SK-N-SH treated with all-trans-retinoic acid at 6 μM for 48 hours (cell line): ENCODE results near the gene NR2E3.

Source experiments
- ATAC-seq: fragments of 200-7000 bp; cut with Tn5 transposase; 3 replicates; pipeline ENCODE4 v1.9.1; 2020; ENCODE audit warnings: mild to moderate bottlenecking, moderate library complexity
- ARNTL ChIP-seq: fragments of 450-650 bp; formaldehyde crosslinking; IDR thresholded peaks from 2 replicates; pipeline ENCODE4 v1.5.0; 2020; ENCODE audit warnings: low read depth, mild to moderate bottlenecking, moderate library complexity, borderline replicate concordance
- CSDC2 ChIP-seq: fragments of 250-450 bp; sonication (Bioruptor Pico); IDR thresholded peaks from 2 replicates; pipeline ENCODE4 v1.5.0; 2020; ENCODE audit warnings: mild to moderate bottlenecking, moderate library complexity
- ESRRG ChIP-seq: fragments of 250-450 bp; sonication (Bioruptor Pico); IDR thresholded peaks from 2 replicates; pipeline ENCODE4 v1.6.1; 2021; ENCODE audit warnings: mild to moderate bottlenecking
- GLIS3 ChIP-seq: fragments of 250-450 bp; sonication (Bioruptor Pico); IDR thresholded peaks from 2 replicates; pipeline ENCODE4 v1.5.0; 2020; ENCODE audit warnings: mild to moderate bottlenecking, moderate library complexity
- ISL1 ChIP-seq: fragments of 250-450 bp; sonication (Bioruptor Pico); IDR thresholded peaks from 2 replicates; pipeline ENCODE4 v2.1.2; 2022; ENCODE audit warnings: mild to moderate bottlenecking, moderate library complexity
- OSR1 ChIP-seq: fragments of 250-450 bp; sonication (Bioruptor Pico); IDR thresholded peaks from 2 replicates; pipeline ENCODE4 v1.8.0; 2022; ENCODE audit warnings: moderate library complexity, mild to moderate bottlenecking, inconsistent platforms
- PPARA ChIP-seq: fragments of 250-450 bp; sonication (Bioruptor Pico); IDR thresholded peaks from 2 replicates; pipeline ENCODE4 v1.5.0; 2020; ENCODE audit warnings: mild to moderate bottlenecking, borderline replicate concordance
- RARB ChIP-seq: fragments of 250-450 bp; sonication (Bioruptor Pico); IDR thresholded peaks from 2 replicates; pipeline ENCODE4 v1.8.0; 2021; ENCODE audit warnings: mild to moderate bottlenecking, moderate library complexity
- SNAI2 ChIP-seq: fragments of 250-450 bp; sonication (Bioruptor Pico); IDR thresholded peaks from 2 replicates; pipeline ENCODE4 v1.5.0; 2020; ENCODE audit warnings: mild to moderate bottlenecking, moderate library complexity
- TCF4 ChIP-seq: fragments of 250-450 bp; sonication (Bioruptor Pico); IDR thresholded peaks from 2 replicates; pipeline ENCODE4 v1.8.0; 2021; ENCODE audit warnings: mild to moderate bottlenecking, moderate library complexity, borderline replicate concordance
- TOX ChIP-seq: fragments of 250-450 bp; sonication (Bioruptor Pico); IDR thresholded peaks from 2 replicates; pipeline ENCODE4 v1.8.0; 2021; ENCODE audit warnings: mild to moderate bottlenecking, moderate library complexity, borderline replicate concordance
- ZC3H10 ChIP-seq: fragments of 250-450 bp; sonication (Bioruptor Pico); IDR thresholded peaks from 2 replicates; pipeline ENCODE4 v1.5.1; 2021; ENCODE audit warnings: mild to moderate bottlenecking, moderate library complexity
- ZFP3 ChIP-seq: fragments of 250-450 bp; sonication (Bioruptor Pico); IDR thresholded peaks from 2 replicates; pipeline ENCODE4 v1.5.0; 2020; ENCODE audit warnings: mild to moderate bottlenecking, moderate library complexity
- ZFP30 ChIP-seq: fragments of 450-650 bp; formaldehyde crosslinking; IDR thresholded peaks from 2 replicates; pipeline ENCODE4 v1.5.0; 2022; ENCODE audit warnings: mild to moderate bottlenecking, moderate library complexity
- ZNF70 ChIP-seq: fragments of 450-650 bp; formaldehyde crosslinking; IDR thresholded peaks from 2 replicates; pipeline ENCODE4 v1.5.0; 2020; ENCODE audit warnings: mild to moderate bottlenecking, moderate library complexity
- ZNF8 ChIP-seq: fragments of 450-650 bp; formaldehyde crosslinking; IDR thresholded peaks from 2 replicates; pipeline ENCODE4 v1.5.0; 2020; ENCODE audit warnings: mild to moderate bottlenecking, moderate library complexity
- TF ChIP-seq, protein P1 (sequence below): fragments of 250-450 bp; sonication (Bioruptor Pico); IDR thresholded peaks from 2 replicates; pipeline ENCODE4 v1.8.0; 2021; ENCODE audit warnings: low read depth, mild to moderate bottlenecking, moderate library complexity, borderline replicate concordance
- TF ChIP-seq, protein P2 (sequence below): fragments of 250-450 bp; sonication (Bioruptor Pico); IDR thresholded peaks from 2 replicates; pipeline ENCODE4 v1.5.1; 2020; ENCODE audit warnings: low read depth, mild to moderate bottlenecking, moderate library complexity
- TF ChIP-seq, protein P3 (sequence below): fragments of 250-450 bp; sonication (Bioruptor Pico); IDR thresholded peaks from 2 replicates; pipeline ENCODE4 v1.5.0; 2020; ENCODE audit warnings: mild to moderate bottlenecking, moderate library complexity
- TF ChIP-seq, protein P4 (sequence below): fragments of 250-450 bp; sonication (Bioruptor Pico); IDR thresholded peaks from 2 replicates; pipeline ENCODE4 v1.8.0; 2020; ENCODE audit warnings: mild to moderate bottlenecking, moderate library complexity, borderline replicate concordance

Gene NR2E3

DNA sequence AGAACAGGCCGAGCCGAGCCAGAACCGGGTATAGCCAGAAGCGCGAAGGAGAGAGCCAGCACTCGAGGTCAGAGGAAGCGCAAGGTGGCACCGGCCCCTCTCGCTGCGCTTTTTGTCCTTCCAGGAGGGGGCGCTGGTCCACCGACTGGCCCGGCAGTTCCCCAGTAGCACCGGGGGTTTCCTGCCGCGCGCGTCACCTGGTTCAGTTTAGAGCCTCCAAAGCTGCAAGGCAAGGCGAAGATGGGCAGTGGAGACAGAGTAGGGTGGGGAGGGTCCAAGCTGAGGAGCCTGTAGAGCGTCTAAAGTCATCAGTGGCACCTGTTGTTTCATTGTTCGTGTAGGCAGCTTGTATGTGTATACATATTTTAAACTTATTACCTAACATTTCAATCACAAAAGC, 7.6 kb upstream of the NR2E3 start:
- TF ChIP-seq SNAI2: no peak
- TF ChIP-seq, protein P1, sequence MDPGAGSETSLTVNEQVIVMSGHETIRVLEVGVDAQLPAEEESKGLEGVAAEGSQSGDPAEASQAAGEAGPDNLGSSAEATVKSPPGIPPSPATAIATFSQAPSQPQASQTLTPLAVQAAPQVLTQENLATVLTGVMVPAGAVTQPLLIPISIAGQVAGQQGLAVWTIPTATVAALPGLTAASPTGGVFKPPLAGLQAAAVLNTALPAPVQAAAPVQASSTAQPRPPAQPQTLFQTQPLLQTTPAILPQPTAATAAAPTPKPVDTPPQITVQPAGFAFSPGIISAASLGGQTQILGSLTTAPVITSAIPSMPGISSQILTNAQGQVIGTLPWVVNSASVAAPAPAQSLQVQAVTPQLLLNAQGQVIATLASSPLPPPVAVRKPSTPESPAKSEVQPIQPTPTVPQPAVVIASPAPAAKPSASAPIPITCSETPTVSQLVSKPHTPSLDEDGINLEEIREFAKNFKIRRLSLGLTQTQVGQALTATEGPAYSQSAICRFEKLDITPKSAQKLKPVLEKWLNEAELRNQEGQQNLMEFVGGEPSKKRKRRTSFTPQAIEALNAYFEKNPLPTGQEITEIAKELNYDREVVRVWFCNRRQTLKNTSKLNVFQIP: no peak
- TF ChIP-seq ZFP3 (CRISPR knock-in tag): no peak
- TF ChIP-seq, protein P2, sequence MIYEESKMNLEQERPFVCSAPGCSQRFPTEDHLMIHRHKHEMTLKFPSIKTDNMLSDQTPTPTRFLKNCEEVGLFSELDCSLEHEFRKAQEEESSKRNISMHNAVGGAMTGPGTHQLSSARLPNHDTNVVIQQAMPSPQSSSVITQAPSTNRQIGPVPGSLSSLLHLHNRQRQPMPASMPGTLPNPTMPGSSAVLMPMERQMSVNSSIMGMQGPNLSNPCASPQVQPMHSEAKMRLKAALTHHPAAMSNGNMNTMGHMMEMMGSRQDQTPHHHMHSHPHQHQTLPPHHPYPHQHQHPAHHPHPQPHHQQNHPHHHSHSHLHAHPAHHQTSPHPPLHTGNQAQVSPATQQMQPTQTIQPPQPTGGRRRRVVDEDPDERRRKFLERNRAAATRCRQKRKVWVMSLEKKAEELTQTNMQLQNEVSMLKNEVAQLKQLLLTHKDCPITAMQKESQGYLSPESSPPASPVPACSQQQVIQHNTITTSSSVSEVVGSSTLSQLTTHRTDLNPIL (CRISPR knock-in tag): no peak
- no peak for TF ChIP-seq CSDC2
- TF ChIP-seq TOX (CRISPR knock-in tag): no peak
- no peak for TF ChIP-seq ZFP30 (CRISPR knock-in tag)
- TF ChIP-seq RARB (CRISPR knock-in tag): no peak
- ATAC-seq: no peak

DNA sequence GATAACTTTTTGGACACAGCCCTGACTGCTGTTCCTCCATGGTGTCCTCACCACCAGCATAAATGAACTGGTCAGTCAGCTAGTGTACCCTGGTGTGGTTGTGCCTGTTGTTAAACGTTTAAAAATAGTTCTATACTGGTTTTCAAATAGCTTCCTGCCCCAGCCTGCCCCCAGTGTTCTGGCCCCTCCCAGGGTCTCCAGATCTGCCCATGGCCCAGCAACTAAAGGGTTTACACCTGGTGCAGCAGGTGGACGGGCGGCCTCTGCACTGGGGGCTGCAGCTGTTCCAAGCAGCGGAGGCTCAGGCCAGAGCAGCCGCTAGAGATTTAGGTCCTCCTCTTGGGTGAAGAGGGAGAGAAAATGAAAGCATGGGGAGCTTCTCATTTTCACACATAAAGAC, 6.1 kb upstream of the NR2E3 start:
- TF ChIP-seq CSDC2 (no peak), ZNF70 (CRISPR knock-in tag) (no peak), RARB (CRISPR knock-in tag) (no peak), PPARA (no peak), GLIS3 (no peak), OSR1 (CRISPR knock-in tag) (no peak), ZC3H10 (CRISPR knock-in tag) (no peak), TCF4 (CRISPR knock-in tag) (no peak), ZFP30 (CRISPR knock-in tag) (no peak), ZNF8 (CRISPR knock-in tag) (no peak), ISL1 (CRISPR knock-in tag) (no peak), ARNTL (no peak), TOX (CRISPR knock-in tag) (no peak)
- TF ChIP-seq, protein P3, sequence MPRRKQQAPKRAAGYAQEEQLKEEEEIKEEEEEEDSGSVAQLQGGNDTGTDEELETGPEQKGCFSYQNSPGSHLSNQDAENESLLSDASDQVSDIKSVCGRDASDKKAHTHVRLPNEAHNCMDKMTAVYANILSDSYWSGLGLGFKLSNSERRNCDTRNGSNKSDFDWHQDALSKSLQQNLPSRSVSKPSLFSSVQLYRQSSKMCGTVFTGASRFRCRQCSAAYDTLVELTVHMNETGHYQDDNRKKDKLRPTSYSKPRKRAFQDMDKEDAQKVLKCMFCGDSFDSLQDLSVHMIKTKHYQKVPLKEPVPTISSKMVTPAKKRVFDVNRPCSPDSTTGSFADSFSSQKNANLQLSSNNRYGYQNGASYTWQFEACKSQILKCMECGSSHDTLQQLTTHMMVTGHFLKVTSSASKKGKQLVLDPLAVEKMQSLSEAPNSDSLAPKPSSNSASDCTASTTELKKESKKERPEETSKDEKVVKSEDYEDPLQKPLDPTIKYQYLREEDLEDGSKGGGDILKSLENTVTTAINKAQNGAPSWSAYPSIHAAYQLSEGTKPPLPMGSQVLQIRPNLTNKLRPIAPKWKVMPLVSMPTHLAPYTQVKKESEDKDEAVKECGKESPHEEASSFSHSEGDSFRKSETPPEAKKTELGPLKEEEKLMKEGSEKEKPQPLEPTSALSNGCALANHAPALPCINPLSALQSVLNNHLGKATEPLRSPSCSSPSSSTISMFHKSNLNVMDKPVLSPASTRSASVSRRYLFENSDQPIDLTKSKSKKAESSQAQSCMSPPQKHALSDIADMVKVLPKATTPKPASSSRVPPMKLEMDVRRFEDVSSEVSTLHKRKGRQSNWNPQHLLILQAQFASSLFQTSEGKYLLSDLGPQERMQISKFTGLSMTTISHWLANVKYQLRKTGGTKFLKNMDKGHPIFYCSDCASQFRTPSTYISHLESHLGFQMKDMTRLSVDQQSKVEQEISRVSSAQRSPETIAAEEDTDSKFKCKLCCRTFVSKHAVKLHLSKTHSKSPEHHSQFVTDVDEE (CRISPR knock-in tag): no peak
- no peak for ATAC-seq

DNA sequence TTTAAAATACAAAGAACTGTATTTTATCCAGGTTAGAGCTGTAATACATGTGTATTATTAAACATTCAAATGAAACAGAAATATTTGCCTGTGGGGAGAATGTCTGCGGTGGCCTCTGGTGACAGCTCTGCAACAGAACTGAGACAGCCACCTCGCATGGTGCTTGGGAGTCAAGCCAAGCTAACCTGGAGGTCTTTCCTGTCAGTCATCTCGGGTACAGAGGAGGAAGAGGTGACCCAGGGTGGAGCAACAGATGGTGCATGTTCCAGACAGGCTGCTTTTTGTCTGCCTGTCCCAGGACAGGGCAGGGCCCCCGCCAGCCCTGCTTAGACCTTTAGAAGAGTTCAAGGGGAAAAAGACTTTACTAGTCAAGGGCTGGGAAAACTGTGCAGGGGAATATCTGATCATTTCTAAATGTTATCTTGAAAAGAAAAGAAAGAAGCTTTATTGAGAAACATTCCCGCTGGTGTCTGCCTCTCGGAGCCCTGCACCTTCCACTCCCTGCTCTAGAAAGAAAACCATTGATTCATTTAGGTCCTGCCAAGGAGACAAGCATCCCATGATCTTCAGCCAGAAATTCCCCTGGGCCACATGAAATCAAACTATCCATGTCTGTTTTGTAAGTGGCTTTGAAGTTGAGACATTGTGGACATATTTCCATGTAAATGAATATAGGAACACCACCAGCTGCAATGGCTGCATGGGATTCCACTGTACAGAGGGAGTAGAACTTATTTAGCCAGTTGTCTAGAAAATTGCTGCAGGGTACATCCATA, 5.5 kb upstream of the NR2E3 start:
- TF ChIP-seq PPARA (no peak), ESRRG (CRISPR knock-in tag) (no peak)
- ATAC-seq: no peak

DNA sequence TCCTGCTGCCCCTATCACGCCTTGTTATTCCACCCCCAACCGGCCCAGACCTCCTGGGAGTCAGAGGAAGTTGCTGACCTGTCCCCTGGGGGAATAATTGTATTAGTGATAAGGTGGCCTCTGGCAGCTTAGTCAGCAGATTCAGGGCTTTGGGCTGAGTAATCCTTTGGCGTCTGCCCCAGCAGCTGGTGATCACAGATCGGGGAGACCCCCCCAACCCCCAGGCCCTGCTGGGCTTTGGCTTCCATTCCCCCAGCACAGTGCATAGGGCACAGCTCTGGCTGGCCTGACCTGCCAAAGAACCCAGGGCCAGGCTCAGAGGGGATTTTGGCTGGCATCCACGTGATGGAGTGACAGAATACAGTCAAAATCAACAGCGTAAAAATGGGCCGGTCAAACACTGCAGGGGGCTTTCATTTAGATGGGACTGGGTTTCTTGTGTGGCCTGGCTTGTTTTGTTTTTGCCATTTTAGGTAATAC, 3.9 kb upstream of the NR2E3 start:
- TF ChIP-seq ZNF70 (CRISPR knock-in tag) (no peak), ISL1 (CRISPR knock-in tag) (peak; percentile 25; the same call in 1 of the 2 replicates), ZFP30 (CRISPR knock-in tag) (no peak), ZC3H10 (CRISPR knock-in tag) (no peak), SNAI2 (no peak)
- TF ChIP-seq, protein P3 (CRISPR knock-in tag): 0 out of 2 replicates have a peak, but pooled peaks have one; percentile 62
- TF ChIP-seq, protein P4, sequence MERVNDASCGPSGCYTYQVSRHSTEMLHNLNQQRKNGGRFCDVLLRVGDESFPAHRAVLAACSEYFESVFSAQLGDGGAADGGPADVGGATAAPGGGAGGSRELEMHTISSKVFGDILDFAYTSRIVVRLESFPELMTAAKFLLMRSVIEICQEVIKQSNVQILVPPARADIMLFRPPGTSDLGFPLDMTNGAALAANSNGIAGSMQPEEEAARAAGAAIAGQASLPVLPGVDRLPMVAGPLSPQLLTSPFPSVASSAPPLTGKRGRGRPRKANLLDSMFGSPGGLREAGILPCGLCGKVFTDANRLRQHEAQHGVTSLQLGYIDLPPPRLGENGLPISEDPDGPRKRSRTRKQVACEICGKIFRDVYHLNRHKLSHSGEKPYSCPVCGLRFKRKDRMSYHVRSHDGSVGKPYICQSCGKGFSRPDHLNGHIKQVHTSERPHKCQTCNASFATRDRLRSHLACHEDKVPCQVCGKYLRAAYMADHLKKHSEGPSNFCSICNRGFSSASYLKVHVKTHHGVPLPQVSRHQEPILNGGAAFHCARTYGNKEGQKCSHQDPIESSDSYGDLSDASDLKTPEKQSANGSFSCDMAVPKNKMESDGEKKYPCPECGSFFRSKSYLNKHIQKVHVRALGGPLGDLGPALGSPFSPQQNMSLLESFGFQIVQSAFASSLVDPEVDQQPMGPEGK (CRISPR knock-in tag): peak; percentile 30; the same call in 1 of the 2 replicates
- TF ChIP-seq, protein P1: no peak
- ATAC-seq: peak; percentile 22
